K562 (cell line): Measurements from ENCODE around the gene ATAD5. TPM values are rescaled to one million over a fixed set of nuclear protein-coding genes. Genes with fewer than 3 reads are reported as not detected.
A peak's percentile ranks its signal among the peaks of the same experiment; 100 is the strongest.

Experiments used
- ATAC-seq: fragments of 200-7000 bp; cut with Tn5 transposase; 3 replicates; pipeline ENCODE4 v1.9.1; 2020; ENCODE audit warnings: moderate library complexity
- BruUV-seq: library from RNA; stranded (reverse); fragments of 400-500 nt; replicated peaks from 2 replicates; lab custom pipeline; 2021; lab: Mats Ljungman, UMichigan
- CTCF ChIA-PET: fragments of 300-600 bp; formaldehyde crosslinking; extraction: SDS; loops from one replicate; lab custom pipeline; 2021; ENCODE audit warnings: low intra/inter-chr PET ratio; lab: Yijun Ruan, JAX
- POLR2A ChIA-PET: fragments of 300-600, 350-650 bp; sonication (Branson Sonifier 250); formaldehyde crosslinking; extraction: SDS; loops from one replicate; lab custom pipeline; 2021; ENCODE audit warnings: antibody characterized with exemption, inconsistent platforms; lab: Yijun Ruan, JAX
- DNase-seq, 4 experiments: peaks; one replicate each; pipeline versions ENCODE4 v3.0.0 to v3.0.0-alpha.2; 2011 to 2018; ENCODE audit warnings: low spot score in 3 of 4, mixed read lengths in 3 of 4; ENCODE audit errors: extremely low read depth in 1 of 4
- FAIRE-seq: peaks from 2 replicates; lab custom pipeline; 2011; peaks lifted over from hg19 to GRCh38; lab: Jason Lieb, UNC
- H2AFZ ChIP-seq: 2 replicates; pipeline ENCODE4 v1.6.0; 2011; ENCODE audit warnings: low read depth, low read length, control low read depth, inconsistent platforms
- H3K27ac ChIP-seq: fragments of 200-600 bp; 3 replicates; pipeline ENCODE4 v1.8.0; 2011; ENCODE audit warnings: low read depth, mild to moderate bottlenecking, control low read depth, inconsistent platforms, low read length, moderate library complexity, mixed read lengths; ENCODE audit errors: extremely low read depth
- H3K27me3 ChIP-seq, 2 experiments: fragments of 300-600 bp in 1 of 2; 2 replicates in 1 of 2; 3 replicates in 1 of 2; pipeline versions ENCODE4 v1.6.0 to v1.8.0; 2011; ENCODE audit warnings: inconsistent platforms in 2 of 2, low read length in 2 of 2, mild to moderate bottlenecking in 1 of 2, mixed read lengths in 1 of 2, moderate library complexity in 1 of 2; ENCODE audit not compliant: control insufficient read depth in 2 of 2, insufficient read depth in 2 of 2
- H3K36me3 ChIP-seq: fragments of 300-600 bp; 3 replicates; pipeline ENCODE4 v1.8.0; 2011; ENCODE audit warnings: mild to moderate bottlenecking, low read length, inconsistent platforms; ENCODE audit not compliant: control insufficient read depth, insufficient read depth
- H3K4me1 ChIP-seq, 2 experiments: fragments of 200-600 bp in 1 of 2; replicated peaks in 1 of 2; 2 replicates in 1 of 2; 3 replicates in 1 of 2; pipeline versions ENCODE4 v1.5.1 to v1.8.0; 2011; ENCODE audit warnings: inconsistent platforms in 2 of 2, low read length in 2 of 2, mild to moderate bottlenecking in 1 of 2, mixed read lengths in 1 of 2, moderate library complexity in 1 of 2; ENCODE audit not compliant: control insufficient read depth in 2 of 2, insufficient read depth in 2 of 2
- H3K4me2 ChIP-seq: 2 replicates; pipeline ENCODE4 v1.6.1; 2011; ENCODE audit warnings: low read length, control low read depth, inconsistent platforms, mixed read lengths; ENCODE audit not compliant: insufficient read depth
- H3K4me3 ChIP-seq: fragments of 200-600 bp; sonication (generic), shearing (Covaris generic); 2 replicates; pipeline ENCODE4 v1.5.1; 2016; ENCODE audit warnings: control low read depth, inconsistent platforms
- H3K79me2 ChIP-seq: fragments of 200-600 bp; 3 replicates; pipeline ENCODE4 v1.8.0; 2011; ENCODE audit warnings: low read length, inconsistent platforms; ENCODE audit not compliant: control insufficient read depth, insufficient read depth
- H3K9ac ChIP-seq, 2 experiments: 2 replicates each; pipeline versions ENCODE4 v1.6.0 to v1.6.1; 2011; ENCODE audit warnings: low read depth in 2 of 2, low read length in 2 of 2, control low read depth in 1 of 2, inconsistent platforms in 1 of 2, mild to moderate bottlenecking in 1 of 2, mixed read lengths in 1 of 2; ENCODE audit not compliant: insufficient read depth in 1 of 2
- H3K9me1 ChIP-seq: one replicate; pipeline ENCODE4 v1.6.0; 2011; ENCODE audit warnings: inconsistent platforms, mild to moderate bottlenecking, low read length, moderate library complexity; ENCODE audit not compliant: control insufficient read depth, insufficient read depth
- H3K9me3 ChIP-seq: replicated peaks from 2 replicates; pipeline ENCODE4 v1.5.1; 2011; ENCODE audit warnings: low read depth, low read length, inconsistent platforms; ENCODE audit not compliant: control insufficient read depth, insufficient read depth
- H4K20me1 ChIP-seq: replicated peaks from 2 replicates; pipeline ENCODE4 v1.6.1; 2011; ENCODE audit warnings: low read length, inconsistent platforms, mixed read lengths; ENCODE audit not compliant: control insufficient read depth, insufficient read depth
- ADNP ChIP-seq: fragments of 200-800 bp; sonication (Bioruptor generic); IDR thresholded peaks from 2 replicates; pipeline ENCODE4 v1.6.1; 2016; ENCODE audit warnings: missing genetic modification characterization, missing compliant biosample characterization
- BCOR ChIP-seq: fragments of 450-650 bp; IDR thresholded peaks from 2 replicates; pipeline ENCODE4 v1.6.1; 2016
- FOXJ3 ChIP-seq: sonication (generic); formaldehyde crosslinking; IDR thresholded peaks from 2 replicates; pipeline ENCODE4 v1.4.0; 2020; ENCODE audit warnings: mild to moderate bottlenecking, missing genetic modification reagents
- KDM1A ChIP-seq, 2 experiments: fragments of 450-650 bp; IDR thresholded peaks; 2 replicates each; pipeline ENCODE4 v1.6.1; 2016; ENCODE audit warnings: mild to moderate bottlenecking in 2 of 2
- NCOA6 ChIP-seq: fragments of 450-650 bp; IDR thresholded peaks from 2 replicates; pipeline ENCODE4 v1.6.1; 2017; ENCODE audit warnings: mild to moderate bottlenecking
- NR2C2 ChIP-seq, 2 experiments: fragments of 200-800 bp in 1 of 2; sonication (Bioruptor generic) in 1 of 2; sonication (generic) in 1 of 2; formaldehyde crosslinking in 1 of 2; IDR thresholded peaks; 2 replicates each; pipeline versions ENCODE4 v1.6.1 to v1.8.0; 2016 to 2022; ENCODE audit warnings: mild to moderate bottlenecking in 1 of 2, missing compliant biosample characterization in 1 of 2, missing genetic modification characterization in 1 of 2, missing genetic modification reagents in 1 of 2
- RBM25 ChIP-seq: fragments of 200-400 bp; formaldehyde crosslinking; IDR thresholded peaks from 2 replicates; pipeline ENCODE4 v1.6.1; 2018; ENCODE audit warnings: low read length, low read depth, moderate library complexity; ENCODE audit not compliant: severe bottlenecking
- SUPT5H ChIP-seq: fragments of 450-650 bp; IDR thresholded peaks from 2 replicates; pipeline ENCODE4 v1.6.1; 2016
- U2AF2 ChIP-seq: fragments of 200-400 bp; formaldehyde crosslinking; optimal IDR thresholded peaks from 2 replicates; pipeline ENCODE3; 2017; ENCODE audit warnings: low read depth, mild to moderate bottlenecking, low read length
- ZKSCAN1 ChIP-seq: fragments of 150-350 bp; IDR thresholded peaks from 2 replicates; pipeline ENCODE4 v1.6.1; 2016; ENCODE audit warnings: low read depth, low read length
- ZSCAN29 ChIP-seq: fragments of 450-650 bp; IDR thresholded peaks from 2 replicates; pipeline ENCODE4 v1.6.1; 2017
- whole genome bisulfite sequencing: fragments of 100-300 bp; shearing (Covaris generic); methylation state at CpG from one replicate; pipeline ENCODE4 v1.1.6; 2016; ENCODE audit warnings: low coverage, mixed read lengths; ENCODE audit not compliant: insufficient coverage; ENCODE audit errors: missing lambda C conversion rate; 5-methylcytosine and 5-hydroxymethylcytosine counted together
- in situ Hi-C: fragments of 300-500 bp; cut with MboI; formaldehyde crosslinking; loops from 4 replicates; pipeline ENCODE4 v1.15.0; 2018; ENCODE audit warnings: inconsistent platforms, mixed read lengths
- intact Hi-C: fragments of 100-400 bp; cut with micrococcal nuclease; formaldehyde crosslinking; loops from 2 replicates; pipeline ENCODE4 v1.14.2; 2022
- polyA plus RNA-seq, 8 experiments: library from polyadenylated mRNA; depleted of rRNA in 4 of 8; stranded (reverse) in 5 of 8; unstranded in 3 of 8; fragments of >200 nt; fragmentation: Nextera tagmentation in 2 of 8; fragmentation: Illumina TruSeq in 1 of 8; extraction: Ambion mirVana in 2 of 8; extraction: Trizol in 1 of 8; gene quantifications; 2 replicates each; pipeline versions ENCODE4 v1.2.1 to v1.2.3, GENCODE V29; 2011 to 2014; ENCODE audit warnings: inconsistent platforms in 1 of 8, missing spikeins in 1 of 8
- total RNA-seq, 7 experiments: library from RNA; depleted of rRNA in 6 of 7; stranded (reverse); fragments of >200 nt in 6 of 7; fragmentation: Illumina TruSeq in 2 of 7; extraction: Trizol in 2 of 7; gene quantifications; 2 replicates each; pipeline versions ENCODE4 v1.2.1 to v1.2.3, GENCODE V29; 2011 to 2021; ENCODE audit warnings: low replicate concordance in 1 of 7
- TF ChIP-seq, protein P1 (sequence below): IDR thresholded peaks from 3 replicates; pipeline ENCODE4 v1.6.1; 2011; ENCODE audit warnings: borderline replicate concordance, mild to moderate bottlenecking; ENCODE audit not compliant: insufficient read length, insufficient read depth

The ATAD5 gene
- total and polyA plus RNA-seq, 9 of the 15 experiments (the other 6 are each of a cell fraction or from before 2014, with no cell fraction given) = 4.6 to 25.6 (median 19.5) TPM

DNA sequence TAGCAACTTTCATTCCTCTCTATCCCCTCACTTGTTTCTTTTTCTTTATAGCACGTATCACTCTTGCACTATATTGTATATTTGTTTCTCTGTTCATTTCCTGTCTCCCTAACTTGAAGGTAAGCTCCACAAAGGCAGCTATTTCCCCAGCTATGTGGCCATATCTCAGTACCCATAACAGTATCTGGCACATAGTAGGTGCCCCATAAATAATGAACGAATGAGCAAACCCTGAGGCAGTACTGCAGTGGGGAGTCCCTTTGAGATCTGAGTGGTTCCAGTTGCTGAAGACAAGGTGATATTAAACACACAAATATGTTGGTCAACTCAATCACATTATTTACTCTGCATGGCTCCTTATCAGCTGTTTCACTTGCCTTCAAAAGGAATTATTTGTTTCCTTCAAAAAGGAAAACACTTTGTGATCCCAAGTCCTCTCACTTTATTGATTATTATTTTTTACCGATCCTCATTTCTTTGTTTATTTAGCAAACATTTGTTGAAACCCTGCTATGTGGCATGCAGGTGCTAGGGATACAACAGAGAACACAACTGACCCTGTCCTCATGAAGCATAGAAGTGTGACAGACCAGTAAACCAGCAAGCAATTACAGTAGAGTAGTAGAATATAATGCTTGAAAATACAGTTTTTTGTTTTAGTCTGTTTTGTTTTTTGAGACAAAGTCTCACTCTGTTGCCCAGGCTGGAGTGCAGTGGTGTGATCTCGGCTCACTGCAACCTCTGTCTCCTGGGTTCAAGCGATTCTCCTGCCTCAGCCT, 84.3 kb downstream of the ATAD5 start:
- POLR2A ChIA-PET = interaction anchor here (4.4 kb wide), 1 partner anchor 10 kb away, joined by 16 read pairs; the partner anchor contains the start of gene TEFM

DNA sequence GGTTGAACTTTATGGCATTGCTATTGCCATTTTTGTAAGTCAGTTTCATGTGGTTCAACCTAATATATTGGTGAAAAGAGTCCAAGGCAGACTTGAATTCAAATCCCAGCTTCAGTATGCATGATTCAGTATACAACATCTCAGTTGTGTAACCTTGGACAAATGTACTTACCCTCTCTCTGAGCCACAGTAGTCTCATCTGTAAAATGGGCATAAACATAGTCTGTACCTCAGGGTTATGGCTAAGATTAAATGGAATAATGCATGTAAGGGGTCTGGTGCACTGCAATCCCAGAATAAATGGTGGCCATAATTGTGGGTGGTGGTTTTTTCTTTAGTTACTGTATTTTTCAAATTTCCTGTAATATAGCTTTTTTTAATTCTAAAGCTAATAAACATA, 85.3 kb downstream of the ATAD5 start:
- H4K20me1 ChIP-seq = no peaks in the 10 kb centered on the region; the same call in 1 of the 2 replicates
- DNase-seq = no peak
- H3K4me3 ChIP-seq = no peak overlapping the region
- peaks cover 0 to 6% of the 10 kb centered on the region in 2 experiments; a peak in 2 of 5 replicates for H3K4me1 ChIP-seq
- BruUV-seq = no TSS peak
- in situ Hi-C loops = loop anchor here (10.0 kb wide), 1 partner anchor 458 kb away; no protein-coding TSS in a partner anchor
- no peak for FAIRE-seq
- no peak overlapping the region for H3K9ac ChIP-seq
- TF ChIP-seq NR2C2 (CRISPR knock-in tag; IDR thresholded peaks at IDR 0.05) (no peak), NR2C2 (tag; IDR thresholded peaks at IDR 0.05) (no peak), NCOA6 (no peak), KDM1A (IDR thresholded peaks at IDR 0.05) (peak; percentile 34 to 42; a peak in 1 of 4 replicates), RBM25 (peak; percentile 88), ZSCAN29 (no peak), ADNP (tag) (peak; percentile 34; the same call in 1 of the 2 replicates), FOXJ3 (no peak), U2AF2 (no peak), BCOR (peak; percentile 55; the same call in 1 of the 2 replicates)
- TF ChIP-seq, protein P1, sequence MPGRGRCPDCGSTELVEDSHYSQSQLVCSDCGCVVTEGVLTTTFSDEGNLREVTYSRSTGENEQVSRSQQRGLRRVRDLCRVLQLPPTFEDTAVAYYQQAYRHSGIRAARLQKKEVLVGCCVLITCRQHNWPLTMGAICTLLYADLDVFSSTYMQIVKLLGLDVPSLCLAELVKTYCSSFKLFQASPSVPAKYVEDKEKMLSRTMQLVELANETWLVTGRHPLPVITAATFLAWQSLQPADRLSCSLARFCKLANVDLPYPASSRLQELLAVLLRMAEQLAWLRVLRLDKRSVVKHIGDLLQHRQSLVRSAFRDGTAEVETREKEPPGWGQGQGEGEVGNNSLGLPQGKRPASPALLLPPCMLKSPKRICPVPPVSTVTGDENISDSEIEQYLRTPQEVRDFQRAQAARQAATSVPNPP = no peak
- no peaks in the 10 kb centered on the region for H3K79me2 ChIP-seq
- H3K36me3 ChIP-seq = no peaks in the 10 kb centered on the region
- no peaks in the 10 kb centered on the region for H3K9me1 ChIP-seq
- POLR2A ChIA-PET = interaction anchor here (1.0 to 4.4 kb wide), 3 partner anchors 10 to 18 kb away, joined by 3 to 16 read pairs (median 5); partner anchors contain the start of gene TEFM
- intact Hi-C loops = no loop called here
- ATAC-seq = no peak
- no peak overlapping the region for H3K27ac ChIP-seq
- H3K9me3 ChIP-seq = no peaks in the 10 kb centered on the region
- no peak overlapping the region for H2AFZ ChIP-seq
- H3K4me2 ChIP-seq = no peak overlapping the region
- peaks cover 10 to 17% of the 10 kb centered on the region in 2 experiments; a peak in 4 of 5 replicates for H3K27me3 ChIP-seq
- CTCF ChIA-PET = no interaction called here

More for the DNA sequence above, 84.3 kb downstream of the ATAD5 start:
- Histone ChIP-seq H3K4me2 (no peak overlapping the region), H3K27me3 (peaks cover 5 to 8% of the 10 kb centered on the region in 2 experiments; a peak in 4 of 5 replicates), H3K79me2 (no peaks in the 10 kb centered on the region), H3K27ac (no peak overlapping the region), H2AFZ (no peak overlapping the region), H4K20me1 (no peaks in the 10 kb centered on the region; the same call in 1 of the 2 replicates), H3K9ac (no peak overlapping the region), H3K9me1 (no peaks in the 10 kb centered on the region), H3K36me3 (no peaks in the 10 kb centered on the region), H3K9me3 (no peaks in the 10 kb centered on the region), H3K4me1 (no peaks in the 10 kb centered on the region), H3K4me3 (no peak overlapping the region)
- intact Hi-C loops (no loop called here), in situ Hi-C loops (loop anchor here (10.0 kb wide), 1 partner anchor 459 kb away; no protein-coding TSS in a partner anchor)
- CTCF ChIA-PET = no interaction called here
- no TSS peak for BruUV-seq
- no peak for ATAC-seq
- no peak for FAIRE-seq
- no peak for DNase-seq
- 4% methylated on average over 5 of the region's 5 CpGs for WGBS
- TF ChIP-seq SUPT5H = no peak
- TF ChIP-seq ZKSCAN1 = peak; percentile 53; the same call in 1 of the 2 replicates
